ENCODE results near the gene SCRN2.

DNA sequence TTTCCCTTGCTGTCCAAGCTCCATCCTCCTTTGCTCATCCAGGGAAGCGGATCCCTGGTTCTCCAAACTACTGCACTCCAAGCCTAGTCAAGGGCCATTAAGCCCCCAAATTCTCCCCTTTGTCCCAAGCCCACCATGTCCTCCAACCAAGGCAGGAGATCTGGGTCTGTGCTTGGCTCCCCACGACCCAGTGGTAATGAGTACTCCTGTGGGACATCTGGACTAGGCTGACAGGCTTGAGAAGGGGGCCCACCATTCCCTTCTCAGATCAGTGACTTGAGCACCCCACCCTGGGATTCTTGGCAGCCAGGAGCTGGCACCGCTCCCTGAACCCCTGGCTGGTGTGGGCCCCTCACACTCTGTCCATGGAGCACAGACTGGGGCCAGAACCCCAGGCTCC is 36.6 kb downstream of the SCRN2 start:
- TF ChIP-seq POLR2AphosphoS5 (IDR thresholded peaks at IDR 0.05; ENCODE audit: low read depth): no peak
- TF ChIP-seq, protein P1, sequence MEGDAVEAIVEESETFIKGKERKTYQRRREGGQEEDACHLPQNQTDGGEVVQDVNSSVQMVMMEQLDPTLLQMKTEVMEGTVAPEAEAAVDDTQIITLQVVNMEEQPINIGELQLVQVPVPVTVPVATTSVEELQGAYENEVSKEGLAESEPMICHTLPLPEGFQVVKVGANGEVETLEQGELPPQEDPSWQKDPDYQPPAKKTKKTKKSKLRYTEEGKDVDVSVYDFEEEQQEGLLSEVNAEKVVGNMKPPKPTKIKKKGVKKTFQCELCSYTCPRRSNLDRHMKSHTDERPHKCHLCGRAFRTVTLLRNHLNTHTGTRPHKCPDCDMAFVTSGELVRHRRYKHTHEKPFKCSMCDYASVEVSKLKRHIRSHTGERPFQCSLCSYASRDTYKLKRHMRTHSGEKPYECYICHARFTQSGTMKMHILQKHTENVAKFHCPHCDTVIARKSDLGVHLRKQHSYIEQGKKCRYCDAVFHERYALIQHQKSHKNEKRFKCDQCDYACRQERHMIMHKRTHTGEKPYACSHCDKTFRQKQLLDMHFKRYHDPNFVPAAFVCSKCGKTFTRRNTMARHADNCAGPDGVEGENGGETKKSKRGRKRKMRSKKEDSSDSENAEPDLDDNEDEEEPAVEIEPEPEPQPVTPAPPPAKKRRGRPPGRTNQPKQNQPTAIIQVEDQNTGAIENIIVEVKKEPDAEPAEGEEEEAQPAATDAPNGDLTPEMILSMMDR (IDR thresholded peaks at IDR 0.05; ENCODE audit: insufficient read depth, low read length): no peak
- TF ChIP-seq, protein P2, sequence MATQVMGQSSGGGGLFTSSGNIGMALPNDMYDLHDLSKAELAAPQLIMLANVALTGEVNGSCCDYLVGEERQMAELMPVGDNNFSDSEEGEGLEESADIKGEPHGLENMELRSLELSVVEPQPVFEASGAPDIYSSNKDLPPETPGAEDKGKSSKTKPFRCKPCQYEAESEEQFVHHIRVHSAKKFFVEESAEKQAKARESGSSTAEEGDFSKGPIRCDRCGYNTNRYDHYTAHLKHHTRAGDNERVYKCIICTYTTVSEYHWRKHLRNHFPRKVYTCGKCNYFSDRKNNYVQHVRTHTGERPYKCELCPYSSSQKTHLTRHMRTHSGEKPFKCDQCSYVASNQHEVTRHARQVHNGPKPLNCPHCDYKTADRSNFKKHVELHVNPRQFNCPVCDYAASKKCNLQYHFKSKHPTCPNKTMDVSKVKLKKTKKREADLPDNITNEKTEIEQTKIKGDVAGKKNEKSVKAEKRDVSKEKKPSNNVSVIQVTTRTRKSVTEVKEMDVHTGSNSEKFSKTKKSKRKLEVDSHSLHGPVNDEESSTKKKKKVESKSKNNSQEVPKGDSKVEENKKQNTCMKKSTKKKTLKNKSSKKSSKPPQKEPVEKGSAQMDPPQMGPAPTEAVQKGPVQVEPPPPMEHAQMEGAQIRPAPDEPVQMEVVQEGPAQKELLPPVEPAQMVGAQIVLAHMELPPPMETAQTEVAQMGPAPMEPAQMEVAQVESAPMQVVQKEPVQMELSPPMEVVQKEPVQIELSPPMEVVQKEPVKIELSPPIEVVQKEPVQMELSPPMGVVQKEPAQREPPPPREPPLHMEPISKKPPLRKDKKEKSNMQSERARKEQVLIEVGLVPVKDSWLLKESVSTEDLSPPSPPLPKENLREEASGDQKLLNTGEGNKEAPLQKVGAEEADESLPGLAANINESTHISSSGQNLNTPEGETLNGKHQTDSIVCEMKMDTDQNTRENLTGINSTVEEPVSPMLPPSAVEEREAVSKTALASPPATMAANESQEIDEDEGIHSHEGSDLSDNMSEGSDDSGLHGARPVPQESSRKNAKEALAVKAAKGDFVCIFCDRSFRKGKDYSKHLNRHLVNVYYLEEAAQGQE (IDR thresholded peaks at IDR 0.05; ENCODE audit: insufficient replicate concordance, low read depth): no peak

Measured in HL-60 (cell line).